ENCODE measurements around the gene ANKRD31.

GRCh38 chr5:75260708-75261107 lies 24.0 kb upstream of the ANKRD31 start:
- TF ChIP-seq BCL3 (IDR thresholded peaks at IDR 0.05): no peak
- TF ChIP-seq EP300 (IDR thresholded peaks at IDR 0.05): no peak
- no peak for TF ChIP-seq ZFP36 (IDR thresholded peaks at IDR 0.05; ENCODE audit: borderline replicate concordance, partially characterized antibody)
- TF ChIP-seq POLR2AphosphoS2 (conservative IDR thresholded peaks at IDR 0.05; ENCODE audit: low read length): no peak
- TF ChIP-seq CTCF (IDR thresholded peaks at IDR 0.05): no peak
- TF ChIP-seq MAZ (IDR thresholded peaks at IDR 0.05; ENCODE audit: borderline replicate concordance, low read depth, low read length): no peak
- no peak for TF ChIP-seq REST (IDR thresholded peaks at IDR 0.05)
